Measurements from ENCODE around the gene ATXN7L2.

Gene ATXN7L2

DNA sequence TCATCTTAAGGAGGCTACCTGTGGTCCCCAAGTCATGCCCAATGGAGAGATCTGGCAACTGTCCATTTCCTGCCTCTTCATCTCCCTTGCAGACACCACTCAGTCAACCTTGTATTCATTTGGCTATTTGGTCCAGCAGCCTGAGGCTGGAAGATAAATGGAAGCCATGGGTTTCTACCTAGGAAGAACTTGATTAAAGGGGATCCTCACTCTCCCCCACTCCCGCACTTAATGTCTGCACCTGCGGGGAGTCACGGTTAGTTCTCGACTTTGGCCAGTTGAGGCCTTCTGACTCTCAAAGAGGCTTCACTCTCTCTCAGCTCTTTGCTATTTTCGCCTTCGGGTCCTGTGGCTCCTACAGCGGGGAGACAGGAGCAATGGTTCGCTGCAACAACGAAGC is 8.4 kb upstream of the ATXN7L2 start:
- Histone ChIP-seq H3K18ac (ENCODE audit: low read length) (no peak overlapping the region), H2BK5ac (ENCODE audit: low read length) (no peak overlapping the region), H3K27me3 (ENCODE audit: control insufficient read depth in 3 of 3, insufficient read depth in 3 of 3, low read depth in 1 of 3, low read length in 3 of 3) (peaks cover 0 to 90% (median 15%) of the 10 kb centered on the region in 3 experiments), H3K4ac (ENCODE audit: low read length) (no peak overlapping the region), H3K14ac (ENCODE audit: low read length) (no peak overlapping the region), H3K4me3 (ENCODE audit: low read length in 2 of 2) (no peak overlapping the region), H3K4me2 (ENCODE audit: insufficient read depth, low read length, poor library complexity, severe bottlenecking) (no peak overlapping the region), H2BK15ac (ENCODE audit: low read length) (no peak overlapping the region), H2BK12ac (ENCODE audit: low read length) (no peak overlapping the region), H2AK5ac (ENCODE audit: low read depth, low read length) (no peak overlapping the region), H3K79me1 (ENCODE audit: low read depth, low read length) (no peaks in the 10 kb centered on the region), H3K9ac (ENCODE audit: low read depth, low read length, poor library complexity) (no peak overlapping the region), H4K91ac (ENCODE audit: low read depth, low read length, poor library complexity) (no peak overlapping the region), H4K8ac (ENCODE audit: low read depth, low read length) (no peak overlapping the region), H2BK120ac (ENCODE audit: low read depth, low read length) (no peak overlapping the region), H3K36me3 (replicated peaks in 1 of 2; ENCODE audit: control insufficient read depth in 2 of 2, insufficient read depth in 2 of 2, low read length in 2 of 2) (no peaks in the 10 kb centered on the region), H3K27ac (replicated peaks; ENCODE audit: low read length) (no peak overlapping the region), H3K4me1 (ENCODE audit: control insufficient read depth in 2 of 2, insufficient read depth in 1 of 2, low read depth in 1 of 2, low read length in 2 of 2) (no peaks in the 10 kb centered on the region), H3K9me3 (replicated peaks in 1 of 2; ENCODE audit: control insufficient read depth in 2 of 2, insufficient read depth in 1 of 2, low read depth in 1 of 2, low read length in 2 of 2) (no peaks in the 10 kb centered on the region), H3K23ac (ENCODE audit: low read depth, low read length, poor library complexity) (no peak overlapping the region), H2AFZ (ENCODE audit: low read length) (no peak overlapping the region)
- DNase-seq (ENCODE audit: low spot score): no peak
- WGBS, 2 donors (ENCODE audit: extremely low coverage in 2 of 2, insufficient read length in 2 of 2, insufficient replicate concordance in 1 of 2): no CpG with 5 or more reads among the region's 9 CpGs

GRCh38 chr1:109476825-109477224 is 6.9 kb upstream of the ATXN7L2 start:
- DNase-seq (ENCODE audit: low spot score): no peak

DNA sequence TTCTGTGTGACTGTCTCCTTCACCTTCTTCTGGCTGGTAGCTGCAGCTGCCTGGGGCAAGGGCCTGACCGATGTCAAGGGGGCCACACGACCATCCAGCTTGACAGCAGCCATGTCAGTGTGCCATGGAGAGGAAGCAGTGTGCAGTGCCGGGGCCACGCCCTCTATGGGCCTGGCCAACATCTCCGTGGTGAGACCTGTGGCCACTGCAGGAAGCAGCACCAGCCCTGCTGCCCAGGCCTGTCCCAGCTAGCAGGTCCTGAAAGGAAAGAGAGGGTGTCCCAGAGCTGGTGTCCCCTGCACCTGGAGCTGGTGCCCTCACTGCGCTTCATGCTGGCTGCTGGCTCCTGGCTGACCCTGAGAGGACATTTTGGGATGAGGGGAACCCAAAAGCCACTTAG is 5.9 kb upstream of the ATXN7L2 start:
- no peaks in the 10 kb centered on the region for H3K36me3 ChIP-seq (replicated peaks in 1 of 2; ENCODE audit: control insufficient read depth in 2 of 2, insufficient read depth in 2 of 2, low read length in 2 of 2)
- no peak overlapping the region for H2BK5ac ChIP-seq (ENCODE audit: low read length)
- H4K8ac ChIP-seq (ENCODE audit: low read depth, low read length): peak overlapping the region; percentile 19
- no peaks in the 10 kb centered on the region for H3K79me1 ChIP-seq (ENCODE audit: low read depth, low read length)
- H3K4me1 ChIP-seq (ENCODE audit: control insufficient read depth in 2 of 2, insufficient read depth in 1 of 2, low read depth in 1 of 2, low read length in 2 of 2): peaks cover under 1% of the 10 kb centered on the region in 2 donors
- no peaks in the 10 kb centered on the region for H3K9me3 ChIP-seq (replicated peaks in 1 of 2; ENCODE audit: control insufficient read depth in 2 of 2, insufficient read depth in 1 of 2, low read depth in 1 of 2, low read length in 2 of 2)
- no peak overlapping the region for H3K4me3 ChIP-seq (ENCODE audit: low read length in 2 of 2)
- H3K18ac ChIP-seq (ENCODE audit: low read length): peak overlapping the region; percentile 68
- no CpG with 5 or more reads among the region's 6 CpGs for WGBS, 2 donors (ENCODE audit: extremely low coverage in 2 of 2, insufficient read length in 2 of 2, insufficient replicate concordance in 1 of 2)
- H2AFZ ChIP-seq (ENCODE audit: low read length): no peak overlapping the region
- H3K27me3 ChIP-seq (ENCODE audit: control insufficient read depth in 3 of 3, insufficient read depth in 3 of 3, low read depth in 1 of 3, low read length in 3 of 3): peaks cover 0 to 90% (median 15%) of the 10 kb centered on the region in 3 experiments
- no peak overlapping the region for H2BK12ac ChIP-seq (ENCODE audit: low read length)
- no peak overlapping the region for H3K4ac ChIP-seq (ENCODE audit: low read length)
- H2BK120ac ChIP-seq (ENCODE audit: low read depth, low read length): no peak overlapping the region
- H4K91ac ChIP-seq (ENCODE audit: low read depth, low read length, poor library complexity): no peak overlapping the region
- H2BK15ac ChIP-seq (ENCODE audit: low read length): no peak overlapping the region
- peak overlapping the region; percentile 33 for H2AK5ac ChIP-seq (ENCODE audit: low read depth, low read length)
- no peak for DNase-seq (ENCODE audit: low spot score)
- no peak overlapping the region for H3K4me2 ChIP-seq (ENCODE audit: insufficient read depth, low read length, poor library complexity, severe bottlenecking)
- no peak overlapping the region for H3K9ac ChIP-seq (ENCODE audit: low read depth, low read length, poor library complexity)
- peak overlapping the region; percentile 34 for H3K23ac ChIP-seq (ENCODE audit: low read depth, low read length, poor library complexity)
- peak overlapping the region; percentile 42 for H3K14ac ChIP-seq (ENCODE audit: low read length)
- H3K27ac ChIP-seq (replicated peaks; ENCODE audit: low read length): no peak overlapping the region

More at GRCh38 chr1:109476825-109477224, 6.9 kb upstream of the ATXN7L2 start:
- no peak overlapping the region for H4K8ac ChIP-seq (ENCODE audit: low read depth, low read length)
- no peaks in the 10 kb centered on the region for H3K9me3 ChIP-seq (replicated peaks in 1 of 2; ENCODE audit: control insufficient read depth in 2 of 2, insufficient read depth in 1 of 2, low read depth in 1 of 2, low read length in 2 of 2)
- H3K27me3 ChIP-seq (ENCODE audit: control insufficient read depth in 3 of 3, insufficient read depth in 3 of 3, low read depth in 1 of 3, low read length in 3 of 3): peaks cover 0 to 88% (median 11%) of the 10 kb centered on the region in 3 experiments
- no peak overlapping the region for H3K4me2 ChIP-seq (ENCODE audit: insufficient read depth, low read length, poor library complexity, severe bottlenecking)
- no peak overlapping the region for H3K4me3 ChIP-seq (ENCODE audit: low read length in 2 of 2)
- H2BK12ac ChIP-seq (ENCODE audit: low read length): no peak overlapping the region
- no peak overlapping the region for H2BK5ac ChIP-seq (ENCODE audit: low read length)
- no peak overlapping the region for H3K14ac ChIP-seq (ENCODE audit: low read length)
- no peak overlapping the region for H3K9ac ChIP-seq (ENCODE audit: low read depth, low read length, poor library complexity)
- no peak overlapping the region for H2AFZ ChIP-seq (ENCODE audit: low read length)
- H2BK120ac ChIP-seq (ENCODE audit: low read depth, low read length): no peak overlapping the region
- no peaks in the 10 kb centered on the region for H3K4me1 ChIP-seq (ENCODE audit: control insufficient read depth in 2 of 2, insufficient read depth in 1 of 2, low read depth in 1 of 2, low read length in 2 of 2)
- H3K36me3 ChIP-seq (replicated peaks in 1 of 2; ENCODE audit: control insufficient read depth in 2 of 2, insufficient read depth in 2 of 2, low read length in 2 of 2): no peaks in the 10 kb centered on the region
- no peak overlapping the region for H2BK15ac ChIP-seq (ENCODE audit: low read length)
- no peak overlapping the region for H3K4ac ChIP-seq (ENCODE audit: low read length)
- H3K18ac ChIP-seq (ENCODE audit: low read length): no peak overlapping the region
- no peak overlapping the region for H3K27ac ChIP-seq (replicated peaks; ENCODE audit: low read length)
- no peak overlapping the region for H2AK5ac ChIP-seq (ENCODE audit: low read depth, low read length)
- H3K79me1 ChIP-seq (ENCODE audit: low read depth, low read length): no peaks in the 10 kb centered on the region
- no peak overlapping the region for H3K23ac ChIP-seq (ENCODE audit: low read depth, low read length, poor library complexity)
- WGBS, 2 donors (ENCODE audit: extremely low coverage in 2 of 2, insufficient read length in 2 of 2, insufficient replicate concordance in 1 of 2): no CpG with 5 or more reads among the region's 8 CpGs
- no peak overlapping the region for H4K91ac ChIP-seq (ENCODE audit: low read depth, low read length, poor library complexity)

DNA sequence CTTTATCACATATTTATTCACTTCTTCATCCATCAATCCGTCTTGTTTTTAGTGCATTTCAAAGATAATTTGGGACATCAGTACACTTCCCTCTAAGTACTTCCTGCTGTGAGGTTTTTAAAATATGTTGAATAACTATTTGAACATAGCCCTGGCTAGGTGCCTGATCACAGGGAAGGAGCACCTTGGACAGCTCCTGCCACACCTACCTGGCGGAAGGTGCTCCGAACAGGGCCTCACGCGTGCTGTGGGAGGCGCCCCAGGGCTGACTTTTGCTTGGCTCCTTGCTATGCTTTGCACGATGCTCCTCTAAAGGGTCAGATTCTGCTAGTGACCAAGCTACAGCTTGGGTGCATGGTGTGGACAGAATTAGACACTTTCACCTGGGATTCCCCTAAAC is 4.9 kb upstream of the ATXN7L2 start:
- Histone ChIP-seq H3K4me3 (ENCODE audit: low read length in 2 of 2) (peak overlapping the region in 1 of 2 donors; percentile 38), H2AK5ac (ENCODE audit: low read depth, low read length) (no peak overlapping the region), H4K8ac (ENCODE audit: low read depth, low read length) (no peak overlapping the region), H3K9ac (ENCODE audit: low read depth, low read length, poor library complexity) (no peak overlapping the region), H4K91ac (ENCODE audit: low read depth, low read length, poor library complexity) (no peak overlapping the region), H3K4ac (ENCODE audit: low read length) (no peak overlapping the region), H3K14ac (ENCODE audit: low read length) (no peak overlapping the region), H3K4me2 (ENCODE audit: insufficient read depth, low read length, poor library complexity, severe bottlenecking) (no peak overlapping the region), H3K4me1 (ENCODE audit: control insufficient read depth in 2 of 2, insufficient read depth in 1 of 2, low read depth in 1 of 2, low read length in 2 of 2) (peaks cover 4 to 5% of the 10 kb centered on the region in 2 donors), H2BK12ac (ENCODE audit: low read length) (no peak overlapping the region), H3K36me3 (replicated peaks in 1 of 2; ENCODE audit: control insufficient read depth in 2 of 2, insufficient read depth in 2 of 2, low read length in 2 of 2) (no peaks in the 10 kb centered on the region), H2BK120ac (ENCODE audit: low read depth, low read length) (no peak overlapping the region), H2BK15ac (ENCODE audit: low read length) (no peak overlapping the region), H3K27me3 (ENCODE audit: control insufficient read depth in 3 of 3, insufficient read depth in 3 of 3, low read depth in 1 of 3, low read length in 3 of 3) (peaks cover 0 to 81% (median 17%) of the 10 kb centered on the region in 3 experiments), H3K79me1 (ENCODE audit: low read depth, low read length) (no peaks in the 10 kb centered on the region), H2BK5ac (ENCODE audit: low read length) (no peak overlapping the region), H3K18ac (ENCODE audit: low read length) (no peak overlapping the region), H3K23ac (ENCODE audit: low read depth, low read length, poor library complexity) (no peak overlapping the region), H3K27ac (replicated peaks; ENCODE audit: low read length) (no peak overlapping the region), H3K9me3 (replicated peaks in 1 of 2; ENCODE audit: control insufficient read depth in 2 of 2, insufficient read depth in 1 of 2, low read depth in 1 of 2, low read length in 2 of 2) (no peaks in the 10 kb centered on the region), H2AFZ (ENCODE audit: low read length) (no peak overlapping the region)
- DNase-seq (ENCODE audit: low spot score): no peak
- WGBS, 2 donors (ENCODE audit: extremely low coverage in 2 of 2, insufficient read length in 2 of 2, insufficient replicate concordance in 1 of 2): no CpG with 5 or more reads among the region's 7 CpGs

All from neuronal stem cell (in vitro differentiated cells).